HepG2 (cell line): ENCODE measurements around the gene LRIG1.

ENCODE experiments used
- ATF1 ChIP-seq: IDR thresholded peaks from 2 replicates; pipeline ENCODE4 v1.6.1; 2016; ENCODE audit warnings: mild to moderate bottlenecking, control low read depth
- CTCF ChIP-seq: sonication (generic); formaldehyde crosslinking; IDR thresholded peaks from 2 replicates; pipeline ENCODE4 v1.5.0; 2020; ENCODE audit warnings: mild to moderate bottlenecking, missing genetic modification reagents, moderate library complexity
- EZH2 ChIP-seq: conservative IDR thresholded peaks from 2 replicates; pipeline ENCODE4 v1.6.1; 2012; ENCODE audit warnings: mild to moderate bottlenecking, low read depth, low read length, moderate library complexity
- GABPB1 ChIP-seq: IDR thresholded peaks from 2 replicates; pipeline ENCODE4 v1.6.1; 2016; ENCODE audit warnings: mild to moderate bottlenecking, missing genetic modification reagents, moderate library complexity, missing compliant biosample characterization
- HIC2 ChIP-seq: sonication (generic); formaldehyde crosslinking; IDR thresholded peaks from 2 replicates; pipeline ENCODE4 v1.9.0; 2022; ENCODE audit warnings: low read depth, missing genetic modification reagents
- KDM5A ChIP-seq: fragments of 200-600 bp; sonication (generic); IDR thresholded peaks from 2 replicates; pipeline ENCODE4 v1.7.0; 2018; ENCODE audit warnings: antibody characterized with exemption, mild to moderate bottlenecking, low read length, borderline replicate concordance
- KLF16 ChIP-seq, 2 experiments: sonication (generic) in 1 of 2; formaldehyde crosslinking in 1 of 2; IDR thresholded peaks; 2 replicates each; pipeline versions ENCODE4 v1.6.1 to v1.8.0; 2016 to 2023; ENCODE audit warnings: missing genetic modification reagents in 2 of 2, missing compliant biosample characterization in 1 of 2
- RBAK ChIP-seq: sonication (generic); formaldehyde crosslinking; IDR thresholded peaks from 2 replicates; pipeline ENCODE4 v1.5.1; 2020; ENCODE audit warnings: mild to moderate bottlenecking, missing genetic modification reagents
- RFX5 ChIP-seq: IDR thresholded peaks from 2 replicates; pipeline ENCODE4 v1.6.1; 2011; ENCODE audit warnings: low read depth, low read length, improper control_type of control experiment
- SSRP1 ChIP-seq: IDR thresholded peaks from 2 replicates; pipeline ENCODE4 v1.6.1; 2016; ENCODE audit warnings: control low read depth
- ZBTB33 ChIP-seq: sonication (generic); formaldehyde crosslinking; IDR thresholded peaks from 2 replicates; pipeline ENCODE4 v1.4.0; 2020; ENCODE audit warnings: missing genetic modification reagents
- ZBTB4 ChIP-seq: sonication (generic); formaldehyde crosslinking; IDR thresholded peaks from 2 replicates; pipeline ENCODE4 v1.4.0; 2020; ENCODE audit warnings: missing genetic modification reagents, mild to moderate bottlenecking, borderline replicate concordance

GRCh38 chr3:66452303-66453011, 48.4 kb downstream of the LRIG1 start:
- TF ChIP-seq KLF16 (CRISPR knock-in tag; IDR thresholded peaks at IDR 0.05) (no peak), SSRP1 (CRISPR knock-in tag) (no peak), ZBTB4 (no peak), ZBTB33 (no peak), HIC2 (CRISPR knock-in tag) (no peak), CTCF (CRISPR knock-in tag) (no peak), EZH2 (no peak), ATF1 (CRISPR knock-in tag) (no peak), KDM5A (no peak), RBAK (CRISPR knock-in tag) (no peak), GABPB1 (CRISPR knock-in tag) (no peak), RFX5 (no peak)
